Astrocyte of the spinal cord (primary cell): ENCODE results near the gene SHISA3.

ENCODE experiments used
- DNase-seq: peaks from one replicate; pipeline ENCODE4 v3.0.0; 2011; ENCODE audit warnings: low read depth, low spot score
- H3K4me3 ChIP-seq: 2 replicates; pipeline ENCODE4 v1.5.1; 2011; ENCODE audit warnings: low read depth, mild to moderate bottlenecking, low read length, moderate library complexity
- in situ Hi-C: cut with HindIII; loops from 2 replicates; pipeline ENCODE4 v1.10.0; 2017; ENCODE audit warnings: low sequenced_read_pairs
- TF ChIP-seq, protein P1 (sequence below): IDR thresholded peaks from 2 replicates; pipeline ENCODE4 v1.5.1; 2012; ENCODE audit warnings: low read depth, mild to moderate bottlenecking, low read length, inconsistent platforms

The SHISA3 gene

DNA sequence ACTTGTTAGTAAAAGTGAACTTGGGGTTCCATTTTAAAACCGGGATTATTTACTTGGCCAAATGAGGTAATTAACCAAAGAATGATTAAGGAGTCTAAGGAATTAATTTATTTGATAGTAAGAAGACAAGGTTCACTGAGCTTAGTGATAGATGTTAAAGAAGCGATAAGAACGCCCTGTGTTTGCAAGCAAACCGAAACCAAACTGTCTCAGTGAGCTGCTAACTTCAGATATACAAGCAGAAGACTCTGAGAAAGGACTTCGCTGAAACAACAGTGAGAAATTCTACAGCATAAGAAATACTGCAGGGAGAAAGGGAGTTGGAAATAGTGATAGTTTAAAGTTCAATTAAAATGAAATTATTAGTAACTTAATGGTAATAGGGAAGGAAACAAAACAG lies 37.6 kb upstream of the SHISA3 start:
- in situ Hi-C loops, result no loop called here
- peak; percentile 3 for DNase-seq
- no peak overlapping the region for H3K4me3 ChIP-seq
- TF ChIP-seq, protein P1, sequence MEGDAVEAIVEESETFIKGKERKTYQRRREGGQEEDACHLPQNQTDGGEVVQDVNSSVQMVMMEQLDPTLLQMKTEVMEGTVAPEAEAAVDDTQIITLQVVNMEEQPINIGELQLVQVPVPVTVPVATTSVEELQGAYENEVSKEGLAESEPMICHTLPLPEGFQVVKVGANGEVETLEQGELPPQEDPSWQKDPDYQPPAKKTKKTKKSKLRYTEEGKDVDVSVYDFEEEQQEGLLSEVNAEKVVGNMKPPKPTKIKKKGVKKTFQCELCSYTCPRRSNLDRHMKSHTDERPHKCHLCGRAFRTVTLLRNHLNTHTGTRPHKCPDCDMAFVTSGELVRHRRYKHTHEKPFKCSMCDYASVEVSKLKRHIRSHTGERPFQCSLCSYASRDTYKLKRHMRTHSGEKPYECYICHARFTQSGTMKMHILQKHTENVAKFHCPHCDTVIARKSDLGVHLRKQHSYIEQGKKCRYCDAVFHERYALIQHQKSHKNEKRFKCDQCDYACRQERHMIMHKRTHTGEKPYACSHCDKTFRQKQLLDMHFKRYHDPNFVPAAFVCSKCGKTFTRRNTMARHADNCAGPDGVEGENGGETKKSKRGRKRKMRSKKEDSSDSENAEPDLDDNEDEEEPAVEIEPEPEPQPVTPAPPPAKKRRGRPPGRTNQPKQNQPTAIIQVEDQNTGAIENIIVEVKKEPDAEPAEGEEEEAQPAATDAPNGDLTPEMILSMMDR, result no peak

DNA sequence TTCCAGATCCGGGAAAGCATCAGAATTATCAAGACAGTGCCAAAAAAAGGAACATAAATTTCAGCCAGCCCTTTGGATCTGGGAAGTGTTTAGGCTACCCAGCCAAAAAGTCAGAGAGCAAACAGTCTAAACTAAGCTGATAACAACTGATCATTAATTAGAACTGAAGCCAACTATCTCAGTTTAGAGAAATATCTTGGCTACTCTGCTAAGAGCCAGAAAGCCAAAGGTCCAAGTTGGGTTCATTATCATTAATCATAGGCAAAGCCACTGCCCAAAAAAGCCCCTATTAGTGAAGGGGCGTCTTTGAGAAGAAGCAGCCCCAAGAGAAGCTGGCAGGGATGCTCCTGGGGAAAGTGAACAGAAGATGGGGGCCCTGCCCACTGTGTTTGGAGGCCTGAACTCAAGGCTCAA lies 37.0 kb upstream of the SHISA3 start:
- no peak overlapping the region for H3K4me3 ChIP-seq
- DNase-seq, result no peak
- TF ChIP-seq, protein P1, result no peak
- in situ Hi-C loops, result no loop called here

DNA sequence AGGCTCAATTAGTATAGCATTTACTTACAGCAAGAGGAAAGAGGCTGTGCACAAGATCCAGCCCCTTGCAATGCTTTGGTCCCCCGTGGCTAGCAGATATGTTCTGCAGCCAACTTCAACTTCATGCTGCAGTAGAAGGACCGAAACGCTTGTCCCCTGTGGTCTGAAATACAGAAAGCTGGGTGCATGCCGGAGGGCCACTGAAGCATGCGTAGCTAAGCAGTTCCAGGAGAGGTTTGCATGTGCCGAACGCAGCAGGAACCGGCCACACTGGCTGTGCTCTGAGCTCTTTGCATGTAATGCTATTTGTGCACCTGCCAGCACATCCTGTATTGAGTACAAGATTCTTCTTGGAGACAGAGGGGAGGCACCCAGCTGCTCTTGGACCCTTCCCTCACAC lies 35.8 kb upstream of the SHISA3 start:
- H3K4me3 ChIP-seq, result no peak overlapping the region
- DNase-seq, result no peak
- TF ChIP-seq, protein P1, result no peak
- in situ Hi-C loops, result no loop called here

DNA sequence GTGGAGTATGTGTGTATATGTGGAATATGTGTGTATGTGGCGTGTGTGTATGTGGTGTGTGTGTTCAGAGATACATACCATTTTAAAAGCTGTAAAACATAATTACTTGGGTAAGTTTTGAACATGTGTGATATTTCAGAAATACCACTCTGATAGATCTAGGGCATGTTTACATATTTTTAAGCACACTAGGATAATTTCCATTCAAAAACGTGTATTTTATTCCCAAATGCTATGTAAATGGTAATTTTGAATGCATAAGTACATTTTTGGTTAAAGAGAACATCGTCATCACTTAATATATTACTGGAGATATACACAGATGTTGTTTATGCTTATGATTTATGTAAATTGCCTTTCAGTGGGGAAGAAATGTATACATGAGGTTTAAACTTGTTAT lies 34.7 kb upstream of the SHISA3 start:
- TF ChIP-seq, protein P1, result no peak
- in situ Hi-C loops, result no loop called here
- DNase-seq, result no peak
- no peak overlapping the region for H3K4me3 ChIP-seq

DNA sequence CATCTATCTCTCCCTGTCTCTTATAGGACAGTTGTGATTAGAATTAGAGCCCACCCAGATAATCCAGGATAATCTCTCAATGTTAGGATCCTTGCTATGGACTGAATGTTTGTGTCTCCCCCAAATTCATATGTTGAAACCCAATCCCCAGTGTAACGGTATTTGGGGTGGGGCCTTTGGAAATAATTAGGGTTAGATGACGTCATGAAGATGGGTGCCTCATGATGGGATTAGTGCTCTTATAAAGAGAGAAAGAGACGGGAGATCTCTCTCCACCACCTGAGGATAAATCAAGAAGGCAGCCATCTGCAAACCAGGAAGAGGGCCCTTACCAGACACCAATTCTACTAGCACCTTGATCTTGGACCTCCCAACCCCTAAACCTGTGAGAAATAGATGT lies 33.7 kb upstream of the SHISA3 start:
- in situ Hi-C loops, result no loop called here
- DNase-seq, result no peak
- TF ChIP-seq, protein P1, result no peak
- no peak overlapping the region for H3K4me3 ChIP-seq

DNA sequence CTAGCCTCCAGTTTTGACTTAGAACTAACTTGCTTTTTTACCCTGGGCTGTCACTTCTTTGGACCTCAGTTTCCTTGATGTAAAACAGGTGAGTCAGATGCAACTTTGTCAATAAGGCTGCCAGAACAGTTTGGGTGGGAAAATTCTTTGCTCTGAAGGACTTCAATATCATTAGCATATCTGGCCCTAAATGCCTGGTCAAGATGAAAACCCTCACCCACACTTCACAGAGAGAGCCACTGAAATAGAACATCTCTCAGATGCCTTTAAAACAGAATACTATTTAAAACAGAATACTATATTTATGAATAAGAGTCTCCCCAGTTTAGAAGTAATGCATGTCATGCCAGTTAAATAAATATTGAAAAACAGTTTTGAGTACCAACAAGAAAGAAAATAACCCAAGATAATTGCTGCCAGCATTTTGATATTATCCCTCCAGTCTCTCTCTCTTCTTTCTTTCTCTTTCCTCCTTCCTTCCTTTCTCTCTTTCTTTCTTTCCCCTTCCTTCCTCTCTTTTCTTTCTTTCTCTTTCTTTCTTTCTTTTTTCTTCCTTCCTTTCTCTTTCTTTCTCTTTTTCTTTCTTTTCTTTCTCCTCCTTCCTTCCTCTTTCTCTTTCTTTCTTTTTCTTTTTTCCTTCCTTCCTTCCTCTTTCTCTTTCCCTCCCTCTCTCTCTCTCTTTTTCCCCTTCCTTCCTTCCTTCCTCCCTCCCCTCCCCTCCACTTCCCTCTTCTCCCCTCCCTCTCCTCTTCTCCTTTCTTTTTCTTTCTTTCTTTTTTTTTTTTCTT lies 32.8 kb upstream of the SHISA3 start:
- TF ChIP-seq, protein P1, result no peak
- no peak for DNase-seq
- H3K4me3 ChIP-seq, result no peak overlapping the region
- in situ Hi-C loops, result no loop called here
